ENCODE data around the gene ZBTB46.

The ZBTB46 gene

GRCh38 chr20:63704749-63705117 lies 126.3 kb downstream of the ZBTB46 start:
- no peak for DNase-seq (ENCODE audit: low spot score)

DNA sequence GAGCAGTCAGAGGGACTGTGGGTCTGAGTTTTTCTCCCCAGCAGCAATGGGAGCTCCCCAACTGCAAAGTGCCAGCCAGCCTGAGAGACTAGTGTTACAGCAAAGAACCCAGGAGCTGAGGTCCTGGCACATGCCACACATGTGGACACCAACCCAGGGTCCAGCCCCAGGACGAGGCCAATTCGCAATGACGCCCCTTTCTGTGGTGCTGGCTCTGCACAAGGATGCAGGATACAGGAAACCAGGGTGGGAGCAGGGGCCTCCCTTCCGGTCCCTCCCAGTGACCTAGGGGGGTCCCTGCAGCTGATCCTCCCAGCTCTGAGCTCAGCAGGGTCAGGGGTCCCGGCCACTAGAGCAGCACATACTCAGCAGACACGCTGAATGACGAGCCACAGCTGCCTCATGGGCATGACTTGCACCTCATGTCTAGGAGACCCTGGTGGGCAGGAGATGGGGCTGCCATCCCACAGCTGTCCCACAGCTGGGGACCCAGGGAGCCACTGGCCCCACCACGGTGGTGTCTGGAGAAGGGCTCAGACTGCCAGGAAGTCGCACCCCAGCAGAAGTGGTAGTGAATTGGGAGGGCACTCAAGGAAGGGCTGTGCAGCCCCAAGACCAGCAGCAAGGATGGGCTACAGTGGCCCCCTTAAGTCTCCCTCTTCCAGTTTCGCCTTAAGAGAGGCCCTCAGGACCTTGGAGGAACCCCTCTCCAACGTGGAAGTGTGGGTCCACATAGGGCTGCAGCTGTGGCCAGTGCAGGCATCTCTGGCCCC lies 126.9 kb downstream of the ZBTB46 start:
- peak; percentile 39 for DNase-seq (ENCODE audit: low spot score)

GRCh38 chr20:63703471-63703975 lies 127.5 kb downstream of the ZBTB46 start:
- DNase-seq (ENCODE audit: low spot score), result no peak

DNA sequence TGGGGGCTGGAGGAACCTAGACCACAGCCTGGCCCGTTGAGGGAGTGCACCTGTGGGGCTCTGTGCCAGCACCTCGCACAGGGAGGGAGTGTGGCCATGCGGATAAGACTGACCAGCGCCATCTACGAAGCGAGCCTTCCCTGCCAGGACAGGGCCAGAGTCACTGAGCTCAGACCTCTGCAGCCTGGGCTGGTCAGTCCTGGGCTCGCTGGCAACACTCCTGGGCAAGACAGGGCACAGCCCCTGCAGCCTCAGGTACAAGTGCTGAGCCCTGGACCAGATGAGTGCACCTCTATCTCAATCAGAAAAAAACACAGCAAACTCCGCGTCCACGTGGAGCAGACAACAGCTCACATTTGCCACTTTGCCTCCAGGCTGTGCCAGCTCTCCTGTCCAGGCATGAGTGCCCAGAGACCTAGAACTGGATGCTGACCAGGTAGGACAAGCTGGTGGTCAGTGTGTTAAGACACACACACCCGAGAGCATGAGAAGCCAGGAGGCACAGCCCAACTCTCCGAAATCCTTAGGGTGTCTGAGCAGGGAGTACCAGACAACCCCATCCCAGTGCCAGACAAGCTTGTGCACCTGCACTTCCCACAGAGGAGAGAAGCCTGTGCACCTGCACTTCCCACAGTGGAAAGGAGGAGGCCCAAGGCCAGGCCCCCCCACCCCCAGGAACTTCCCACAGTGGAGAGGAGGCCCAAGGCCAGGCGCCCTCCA lies 128.2 kb downstream of the ZBTB46 start:
- DNase-seq (ENCODE audit: low spot score), result no peak

DNA sequence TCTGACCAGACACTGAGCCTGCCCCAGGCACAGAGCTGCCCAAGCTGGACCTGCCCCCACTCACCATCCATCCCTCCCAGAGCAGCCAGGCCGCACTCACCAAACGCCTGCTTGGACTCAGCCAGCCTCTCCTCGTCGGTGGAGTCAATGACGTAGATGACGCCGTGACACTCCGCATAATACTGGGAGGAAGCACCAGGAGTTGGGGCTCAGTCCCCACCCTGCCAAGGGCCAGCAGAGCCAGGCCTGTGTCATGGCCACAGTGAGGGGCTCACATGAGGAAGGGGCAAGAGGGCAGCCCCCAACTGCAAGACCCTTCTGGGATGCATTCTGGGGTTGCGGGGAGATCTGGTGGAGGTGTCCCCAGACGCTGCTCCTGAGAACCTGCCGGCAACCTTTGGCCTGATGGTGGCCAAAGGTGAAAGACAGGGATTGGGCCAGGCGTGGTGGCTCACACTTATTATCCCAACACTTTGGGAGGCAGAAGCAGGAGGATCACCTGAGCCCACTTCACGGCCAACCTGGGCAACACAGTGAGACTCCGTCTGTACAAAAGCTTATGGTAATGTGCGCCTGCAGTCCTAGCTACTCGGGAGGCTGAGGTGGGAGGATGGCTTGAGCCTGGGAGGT lies 128.9 kb downstream of the ZBTB46 start:
- no peak for DNase-seq (ENCODE audit: low spot score)

GRCh38 chr20:63701329-63702035 lies 129.6 kb downstream of the ZBTB46 start:
- DNase-seq (ENCODE audit: low spot score), result no peak

DNA sequence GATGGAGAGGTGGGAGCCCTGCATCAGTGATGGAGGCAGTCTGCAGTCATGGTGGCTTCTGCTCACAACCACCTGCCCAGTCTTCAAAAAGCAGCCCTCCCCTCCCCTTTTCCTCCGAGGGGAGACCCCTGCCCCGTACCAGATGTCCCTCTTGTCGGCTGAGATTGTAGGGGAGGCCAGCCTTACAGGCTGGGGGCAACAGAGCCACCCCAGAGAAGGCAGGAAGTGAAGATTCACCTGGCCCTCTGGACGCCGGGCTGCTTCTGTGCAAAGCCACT lies 130.1 kb downstream of the ZBTB46 start:
- DNase-seq (ENCODE audit: low spot score), result no peak

DNA sequence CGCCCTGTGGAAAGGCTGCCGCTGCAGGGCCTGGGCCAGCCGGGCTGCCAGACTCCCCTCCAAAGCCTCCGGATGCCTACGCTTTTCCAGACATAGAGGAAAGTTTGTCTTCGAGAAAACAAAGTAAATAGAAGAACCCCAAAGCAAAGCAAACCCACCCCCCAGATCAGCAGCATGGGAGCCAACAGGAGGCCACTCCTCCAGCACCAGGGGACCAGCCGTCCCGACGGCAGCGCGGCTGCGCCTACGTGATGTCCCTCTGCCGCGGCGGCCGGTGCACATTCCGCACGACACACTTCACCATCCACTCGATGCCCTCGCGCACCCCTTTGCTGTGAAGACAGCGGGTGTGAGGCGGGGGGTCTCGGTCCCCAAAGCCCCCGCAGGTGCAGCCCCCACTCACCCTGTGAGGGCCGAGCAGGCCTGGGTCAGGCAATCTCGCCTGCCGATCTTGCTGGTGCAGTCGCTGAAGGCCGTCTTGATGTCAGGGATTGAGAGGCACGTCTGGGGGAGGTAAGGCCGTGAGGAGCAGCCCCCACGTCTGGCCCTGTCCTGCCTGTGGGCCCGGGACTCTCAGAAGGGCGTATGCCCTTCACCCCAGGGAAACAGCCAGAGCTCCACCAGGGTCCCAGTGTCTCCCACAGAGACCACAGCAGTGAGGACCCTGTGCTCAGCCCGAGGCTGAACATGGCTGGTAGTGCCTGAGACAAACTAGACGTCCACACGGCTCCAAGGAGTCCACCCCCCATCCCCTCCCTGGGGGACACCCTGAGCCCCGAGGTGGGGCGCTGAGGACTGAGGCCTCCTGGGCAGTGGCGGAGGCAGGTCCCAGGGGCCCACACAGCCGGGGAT lies 130.6 kb downstream of the ZBTB46 start:
- DNase-seq (ENCODE audit: low spot score), result peak; percentile 41

DNA sequence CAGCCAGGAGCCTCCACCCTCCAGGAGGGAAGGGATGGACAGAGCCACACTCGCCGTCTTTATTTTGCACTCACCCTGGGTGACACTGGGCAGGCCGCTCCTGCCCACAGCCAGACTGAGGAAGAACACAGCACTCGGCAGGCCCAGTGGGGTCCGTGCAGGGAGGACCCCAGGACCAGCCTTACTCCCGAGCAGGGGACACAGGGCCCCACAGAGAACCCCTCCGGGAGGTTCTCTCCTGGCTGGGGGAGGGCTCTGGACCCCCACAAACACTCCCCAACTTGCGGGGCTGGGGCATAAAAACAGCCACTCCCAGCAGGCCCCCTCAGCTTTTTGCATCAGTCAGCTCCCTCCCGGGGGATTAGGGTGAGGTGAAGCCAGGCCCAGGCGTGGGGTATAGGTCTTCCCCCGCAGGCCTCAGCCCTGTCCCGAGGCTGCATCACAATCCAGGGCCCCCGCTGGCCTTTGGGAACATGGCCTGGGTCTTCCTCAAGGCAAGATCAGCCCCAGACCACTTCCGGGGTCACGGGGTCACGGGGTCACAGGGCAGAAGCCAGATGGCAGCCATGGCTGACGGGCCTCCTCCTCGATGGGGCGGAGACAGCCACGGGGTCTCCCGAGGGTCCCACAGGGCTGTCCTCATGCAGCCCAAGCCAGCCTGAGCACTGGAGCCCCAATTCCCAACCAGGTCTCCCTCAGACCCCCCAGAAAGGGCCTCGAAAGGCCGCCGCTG lies 131.4 kb downstream of the ZBTB46 start:
- DNase-seq (ENCODE audit: low spot score), result no peak

- DNase-seq (ENCODE audit: low spot score), result no peak
Measured at GRCh38 chr20:63698739-63699465, 132.2 kb downstream of the ZBTB46 start.

- DNase-seq (ENCODE audit: low spot score), result no peak
Measured at GRCh38 chr20:63697868-63698545, 133.1 kb downstream of the ZBTB46 start.

DNA sequence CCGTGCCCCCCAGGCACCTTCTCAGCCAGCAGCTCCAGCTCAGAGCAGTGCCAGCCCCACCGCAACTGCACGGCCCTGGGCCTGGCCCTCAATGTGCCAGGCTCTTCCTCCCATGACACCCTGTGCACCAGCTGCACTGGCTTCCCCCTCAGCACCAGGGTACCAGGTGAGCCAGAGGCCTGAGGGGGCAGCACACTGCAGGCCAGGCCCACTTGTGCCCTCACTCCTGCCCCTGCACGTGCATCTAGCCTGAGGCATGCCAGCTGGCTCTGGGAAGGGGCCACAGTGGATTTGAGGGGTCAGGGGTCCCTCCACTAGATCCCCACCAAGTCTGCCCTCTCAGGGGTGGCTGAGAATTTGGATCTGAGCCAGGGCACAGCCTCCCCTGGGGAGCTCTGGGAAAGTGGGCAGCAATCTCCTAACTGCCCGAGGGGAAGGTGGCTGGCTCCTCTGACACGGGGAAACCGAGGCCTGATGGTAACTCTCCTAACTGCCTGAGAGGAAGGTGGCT lies 133.7 kb downstream of the ZBTB46 start:
- no peak for DNase-seq (ENCODE audit: low spot score)

DNA sequence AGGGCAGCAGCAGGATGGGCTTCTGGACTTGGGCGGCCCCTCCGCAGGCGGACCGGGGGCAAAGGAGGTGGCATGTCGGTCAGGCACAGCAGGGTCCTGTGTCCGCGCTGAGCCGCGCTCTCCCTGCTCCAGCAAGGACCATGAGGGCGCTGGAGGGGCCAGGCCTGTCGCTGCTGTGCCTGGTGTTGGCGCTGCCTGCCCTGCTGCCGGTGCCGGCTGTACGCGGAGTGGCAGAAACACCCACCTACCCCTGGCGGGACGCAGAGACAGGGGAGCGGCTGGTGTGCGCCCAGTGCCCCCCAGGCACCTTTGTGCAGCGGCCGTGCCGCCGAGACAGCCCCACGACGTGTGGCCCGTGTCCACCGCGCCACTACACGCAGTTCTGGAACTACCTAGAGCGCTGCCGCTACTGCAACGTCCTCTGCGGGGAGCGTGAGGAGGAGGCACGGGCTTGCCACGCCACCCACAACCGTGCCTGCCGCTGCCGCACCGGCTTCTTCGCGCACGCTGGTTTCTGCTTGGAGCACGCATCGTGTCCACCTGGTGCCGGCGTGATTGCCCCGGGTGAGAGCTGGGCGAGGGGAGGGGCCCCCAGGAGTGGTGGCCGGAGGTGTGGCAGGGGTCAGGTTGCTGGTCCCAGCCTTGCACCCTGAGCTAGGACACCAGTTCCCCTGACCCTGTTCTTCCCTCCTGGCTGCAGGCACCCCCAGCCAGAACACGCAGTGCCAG lies 134.3 kb downstream of the ZBTB46 start, which contains the start of gene TNFRSF6B:
TSS of gene TNFRSF6B (plus strand) at position 25 of the 729 bp plus-strand sequence. CDS start at position 141, 116 bp downstream.
- no peak for DNase-seq (ENCODE audit: low spot score)

DNA sequence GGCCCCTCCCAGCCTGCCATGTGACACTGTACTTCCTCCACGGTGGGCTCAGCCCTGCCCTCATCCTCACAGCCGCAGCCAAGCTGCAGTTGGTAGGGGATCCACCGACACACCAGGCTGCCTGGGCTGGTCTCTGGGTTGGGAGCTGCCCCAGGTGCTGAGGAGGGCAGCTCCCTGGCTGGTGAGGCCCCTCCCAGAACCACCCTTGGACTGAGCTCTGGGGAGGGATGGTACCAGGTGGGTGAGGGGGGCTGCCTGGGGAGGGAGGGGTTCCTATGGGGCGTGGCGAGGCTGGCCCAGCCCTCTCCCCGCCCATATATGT lies 134.8 kb downstream of the ZBTB46 start:
- no peak for DNase-seq (ENCODE audit: low spot score)

DNA sequence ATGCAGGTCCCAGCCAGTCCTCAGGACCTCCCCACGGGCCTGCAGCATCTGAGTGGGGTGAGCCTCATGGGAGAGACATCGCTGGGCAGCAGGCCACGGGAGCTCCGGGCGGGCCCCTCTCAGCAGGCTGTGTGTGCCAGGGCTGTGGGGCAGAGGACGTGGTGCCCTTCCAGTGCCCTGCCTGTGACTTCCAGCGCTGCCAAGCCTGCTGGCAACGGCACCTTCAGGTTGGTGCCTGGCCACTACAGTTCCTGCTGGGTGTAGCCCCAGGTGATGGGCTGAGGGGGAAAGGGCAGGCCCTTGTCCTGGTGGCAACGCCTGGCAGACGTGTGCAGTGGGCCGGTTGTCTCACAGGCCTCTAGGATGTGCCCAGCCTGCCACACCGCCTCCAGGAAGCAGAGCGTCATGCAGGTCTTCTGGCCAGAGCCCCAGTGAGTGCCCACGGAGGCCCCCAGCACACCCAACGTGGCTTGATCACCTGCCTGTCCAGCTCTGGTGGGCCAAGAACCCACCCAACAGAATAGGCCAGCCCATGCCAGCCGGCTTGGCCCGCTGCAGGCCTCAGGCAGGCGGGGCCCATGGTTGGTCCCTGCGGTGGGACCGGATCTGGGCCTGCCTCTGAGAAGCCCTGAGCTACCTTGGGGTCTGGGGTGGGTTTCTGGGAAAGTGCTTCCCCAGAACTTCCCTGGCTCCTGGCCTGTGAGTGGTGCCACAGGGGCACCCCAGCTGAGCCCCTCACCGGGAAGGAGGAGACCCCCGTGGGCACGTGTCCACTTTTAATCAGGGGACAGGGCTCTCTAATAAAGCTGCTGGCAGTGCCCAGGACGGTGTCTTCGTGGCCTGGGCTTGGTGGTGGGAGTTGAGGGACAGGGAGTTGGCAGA lies 135.4 kb downstream of the ZBTB46 start:
- no peak for DNase-seq (ENCODE audit: low spot score)

GRCh38 chr20:63694584-63695423 lies 136.3 kb downstream of the ZBTB46 start:
- no peak for DNase-seq (ENCODE audit: low spot score)

All from ecto neural progenitor cell (in vitro differentiated cells).